OCI-LY3 (cell line): Measurements from ENCODE around the gene PGAM5.

Source experiments
- H2AFZ ChIP-seq: fragments of 200-600, 300-600 bp; shearing (Covaris generic); 2 replicates; pipeline ENCODE4 v1.6.0; 2014; ENCODE audit warnings: antibody characterized with exemption, low read depth, low read length
- H3K27ac ChIP-seq: fragments of 200-600, 300-600 bp; sonication (generic); 2 replicates; pipeline ENCODE4 v1.5.1; 2014; ENCODE audit warnings: mild to moderate bottlenecking, low read length, moderate library complexity, mixed read lengths
- H3K27me3 ChIP-seq: fragments of 200-600, 300-600 bp; sonication (generic); 2 replicates; pipeline ENCODE4 v1.6.1; 2014; ENCODE audit warnings: low read depth, low read length, mixed read lengths
- H3K36me3 ChIP-seq: fragments of 200-600, 300-600 bp; sonication (generic); replicated peaks from 2 replicates; pipeline ENCODE3; 2014; ENCODE audit warnings: low read depth, low read length, mixed read lengths
- H3K4me1 ChIP-seq: fragments of 300-600, 200-600 bp; sonication (generic); 2 replicates; pipeline ENCODE4 v1.6.1; 2014; ENCODE audit warnings: low read length, mixed read lengths
- H3K4me2 ChIP-seq: fragments of 200-600, 300-600 bp; sonication (generic); 2 replicates; pipeline ENCODE4 v1.6.1; 2014; ENCODE audit warnings: low read length, mixed read lengths
- H3K4me3 ChIP-seq: fragments of 300-600, 200-600 bp; sonication (generic); 2 replicates; pipeline ENCODE4 v1.5.1; 2014; ENCODE audit warnings: antibody characterized with exemption, mild to moderate bottlenecking, low read length, moderate library complexity
- H3K79me2 ChIP-seq: fragments of 300-600, 200-600 bp; shearing (Covaris generic); 2 replicates; pipeline ENCODE4 v1.6.1; 2014; ENCODE audit warnings: mild to moderate bottlenecking, low read length, mixed read lengths
- H3K9ac ChIP-seq: fragments of 300-600, 200-600 bp; shearing (Covaris generic); 2 replicates; pipeline ENCODE4 v1.6.0; 2014; ENCODE audit warnings: mild to moderate bottlenecking, low read length, moderate library complexity
- H3K9me3 ChIP-seq: fragments of 200-600, 300-600 bp; shearing (Covaris generic); 2 replicates; pipeline ENCODE4 v1.6.1; 2014; ENCODE audit warnings: low read length, mixed read lengths; ENCODE audit not compliant: insufficient read depth
- H4K20me1 ChIP-seq: fragments of 200-600, 300-600 bp; sonication (generic); 2 replicates; pipeline ENCODE4 v1.6.1; 2016; ENCODE audit warnings: low read length, mixed read lengths; ENCODE audit not compliant: insufficient read depth
- CTCF ChIP-seq: fragments of 200-600, 300-600 bp; sonication (generic); IDR thresholded peaks from 2 replicates; pipeline ENCODE4 v1.5.1; 2014; ENCODE audit warnings: antibody characterized with exemption, low read length, low read depth
- EZH2phosphoT487 ChIP-seq: fragments of 200-600 bp; shearing (Covaris generic); IDR thresholded peaks from 2 replicates; pipeline ENCODE4 v1.6.1; 2018; ENCODE audit warnings: antibody characterized with exemption, mixed run types, low read depth

PGAM5 gene

GRCh38 chr12:132669166-132669879 lies 41.3 kb upstream of the PGAM5 start:
- no peak overlapping the region for H2AFZ ChIP-seq
- no peak overlapping the region for H3K4me2 ChIP-seq
- no peaks in the 10 kb centered on the region for H3K4me1 ChIP-seq
- H3K4me3 ChIP-seq, result no peak overlapping the region
- H3K9ac ChIP-seq, result no peak overlapping the region
- no peaks in the 10 kb centered on the region for H3K9me3 ChIP-seq
- H3K36me3 ChIP-seq, result peaks cover 63% of the 10 kb centered on the region
- H3K27ac ChIP-seq, result no peak overlapping the region
- H4K20me1 ChIP-seq, result no peaks in the 10 kb centered on the region; the same call in 1 of the 2 replicates
- H3K27me3 ChIP-seq, result no peaks in the 10 kb centered on the region
- no peaks in the 10 kb centered on the region for H3K79me2 ChIP-seq
- TF ChIP-seq EZH2phosphoT487 (no peak), CTCF (no peak)

- Histone ChIP-seq H3K4me2 (no peak overlapping the region), H4K20me1 (no peaks in the 10 kb centered on the region), H3K27ac (no peak overlapping the region), H3K4me3 (no peak overlapping the region), H2AFZ (no peak overlapping the region), H3K79me2 (no peaks in the 10 kb centered on the region), H3K27me3 (no peaks in the 10 kb centered on the region), H3K9me3 (no peaks in the 10 kb centered on the region), H3K4me1 (no peaks in the 10 kb centered on the region), H3K36me3 (peaks cover 66% of the 10 kb centered on the region), H3K9ac (no peak overlapping the region)
- TF ChIP-seq CTCF (no peak), EZH2phosphoT487 (no peak)
These were observed 38.5 kb upstream of the PGAM5 start for GRCh38 chr12:132672116-132672515.

GRCh38 chr12:132672678-132673077 lies 38.0 kb upstream of the PGAM5 start:
- Histone ChIP-seq H3K9ac (no peak overlapping the region), H3K36me3 (peaks cover 68% of the 10 kb centered on the region)
- TF ChIP-seq CTCF, result no peak
- TF ChIP-seq EZH2phosphoT487, result no peak

GRCh38 chr12:132673288-132674179 lies 37.1 kb upstream of the PGAM5 start:
- peaks cover 65% of the 10 kb centered on the region for H3K36me3 ChIP-seq
- no peak for TF ChIP-seq EZH2phosphoT487
- TF ChIP-seq CTCF, result no peak

More at GRCh38 chr12:132672678-132673077, 38.0 kb upstream of the PGAM5 start:
- Histone ChIP-seq H3K27me3 (no peaks in the 10 kb centered on the region), H3K9me3 (no peaks in the 10 kb centered on the region), H3K4me3 (no peak overlapping the region), H3K4me2 (no peak overlapping the region), H3K27ac (no peak overlapping the region), H3K79me2 (no peaks in the 10 kb centered on the region), H3K4me1 (no peaks in the 10 kb centered on the region), H4K20me1 (no peaks in the 10 kb centered on the region), H2AFZ (no peak overlapping the region)

More at GRCh38 chr12:132673288-132674179, 37.1 kb upstream of the PGAM5 start:
- Histone ChIP-seq H3K9ac (no peak overlapping the region), H4K20me1 (no peaks in the 10 kb centered on the region), H3K4me3 (no peak overlapping the region), H3K79me2 (peaks cover under 1% of the 10 kb centered on the region; the same call in 1 of the 2 replicates), H3K4me2 (no peak overlapping the region), H3K9me3 (no peaks in the 10 kb centered on the region), H2AFZ (no peak overlapping the region), H3K4me1 (no peaks in the 10 kb centered on the region), H3K27me3 (no peaks in the 10 kb centered on the region), H3K27ac (no peak overlapping the region)
